ENCODE measurements around the gene KIF3A.

- TF ChIP-seq CTCF (tag by site-specific recombination; IDR thresholded peaks at IDR 0.05) (no peak), HOXA7 (CRISPR knock-in tag; IDR thresholded peaks at IDR 0.05; ENCODE audit: borderline replicate concordance) (no peak), ZNF274 (IDR thresholded peaks at IDR 0.05; ENCODE audit: low read length) (no peak), ZNF274 (tag by site-specific recombination; IDR thresholded peaks at IDR 0.05; ENCODE audit: borderline replicate concordance) (no peak), OVOL3 (tag by site-specific recombination; IDR thresholded peaks at IDR 0.05) (no peak), ZNF830 (tag by site-specific recombination; IDR thresholded peaks at IDR 0.05; ENCODE audit: low read depth) (no peak), ZFP37 (tag by site-specific recombination; IDR thresholded peaks at IDR 0.05) (no peak), ZBTB26 (tag by site-specific recombination; optimal IDR thresholded peaks at IDR 0.05) (no peak), ZFP3 (tag by site-specific recombination; IDR thresholded peaks at IDR 0.05; ENCODE audit: low read depth) (no peak), ELK4 (IDR thresholded peaks at IDR 0.05; ENCODE audit: borderline replicate concordance, low read depth, low read length) (no peak), REST (tag by site-specific recombination; IDR thresholded peaks at IDR 0.05) (no peak), ZBTB1 (tag by site-specific recombination; IDR thresholded peaks at IDR 0.05) (no peak)
Observed at GRCh38 chr5:132644177-132644576, 93.2 kb downstream of the KIF3A start.

Data from HEK293 (cell line).